WTC11 (cell line): ENCODE measurements around the gene ZNF516.

Experiments used
- CBFB ChIP-seq: sonication (generic); formaldehyde crosslinking; IDR thresholded peaks from 2 replicates; pipeline ENCODE4 v1.8.1; 2022; ENCODE audit warnings: mild to moderate bottlenecking, low read depth, missing genetic modification reagents
- CTCF ChIP-seq: fragments of 200-600 bp; IDR thresholded peaks from 2 replicates; pipeline ENCODE4 v1.8.0; 2022; ENCODE audit warnings: antibody characterized with exemption
- HMGXB4 ChIP-seq: sonication (generic); formaldehyde crosslinking; IDR thresholded peaks from 2 replicates; pipeline ENCODE4 v1.8.1; 2023; ENCODE audit warnings: mild to moderate bottlenecking, moderate library complexity, missing genetic modification reagents
- JUN ChIP-seq: sonication (generic); formaldehyde crosslinking; IDR thresholded peaks from 2 replicates; pipeline ENCODE4 v1.8.0; 2023; ENCODE audit warnings: mild to moderate bottlenecking, missing genetic modification reagents
- SP1 ChIP-seq: sonication (generic); formaldehyde crosslinking; conservative IDR thresholded peaks from 2 replicates; pipeline ENCODE4 v1.8.1; 2022; ENCODE audit warnings: missing genetic modification reagents
- ZNF423 ChIP-seq: fragments of 250-450 bp; sonication (Bioruptor Pico); IDR thresholded peaks from 2 replicates; pipeline ENCODE4 v2.1.2; 2022; ENCODE audit warnings: mild to moderate bottlenecking, moderate library complexity
- TF ChIP-seq, protein P1 (sequence below): fragments of 250-450 bp; sonication (Bioruptor Pico); IDR thresholded peaks from 2 replicates; pipeline ENCODE4 v2.1.2; 2022; ENCODE audit warnings: mild to moderate bottlenecking, moderate library complexity
- TF ChIP-seq, protein P2 (sequence below): sonication (generic); formaldehyde crosslinking; IDR thresholded peaks from 2 replicates; pipeline ENCODE4 v1.8.1; 2022; ENCODE audit warnings: low read depth, missing genetic modification reagents, borderline replicate concordance
- TF ChIP-seq, protein P3 (sequence below): sonication (generic); formaldehyde crosslinking; IDR thresholded peaks from 2 replicates; pipeline ENCODE4 v1.8.0; 2022; ENCODE audit warnings: mild to moderate bottlenecking, missing genetic modification reagents

DNA sequence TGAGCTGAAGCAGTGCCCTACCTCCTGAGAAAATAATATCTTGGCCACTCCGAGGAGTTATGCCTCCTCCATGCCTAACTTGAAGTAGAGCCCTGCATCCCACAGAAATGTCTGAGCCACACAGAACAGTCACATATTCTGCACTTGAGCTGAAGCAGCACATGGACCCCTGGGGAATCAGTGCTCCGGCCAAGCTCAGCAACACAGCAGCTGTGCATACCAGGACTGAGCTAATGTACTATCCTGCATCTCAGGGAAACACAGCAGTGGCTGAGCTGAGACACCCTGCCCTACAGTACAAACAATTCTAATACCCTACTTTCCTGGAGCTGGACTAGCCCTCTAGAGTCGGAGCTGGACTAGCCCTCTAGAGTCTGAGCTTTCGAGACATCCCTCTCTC is 166.9 kb downstream of the ZNF516 start:
- TF ChIP-seq CTCF (no peak), CBFB (CRISPR knock-in tag) (no peak), HMGXB4 (CRISPR knock-in tag) (no peak), SP1 (no peak), JUN (CRISPR knock-in tag) (no peak), ZNF423 (CRISPR knock-in tag) (no peak)
- TF ChIP-seq, protein P1, sequence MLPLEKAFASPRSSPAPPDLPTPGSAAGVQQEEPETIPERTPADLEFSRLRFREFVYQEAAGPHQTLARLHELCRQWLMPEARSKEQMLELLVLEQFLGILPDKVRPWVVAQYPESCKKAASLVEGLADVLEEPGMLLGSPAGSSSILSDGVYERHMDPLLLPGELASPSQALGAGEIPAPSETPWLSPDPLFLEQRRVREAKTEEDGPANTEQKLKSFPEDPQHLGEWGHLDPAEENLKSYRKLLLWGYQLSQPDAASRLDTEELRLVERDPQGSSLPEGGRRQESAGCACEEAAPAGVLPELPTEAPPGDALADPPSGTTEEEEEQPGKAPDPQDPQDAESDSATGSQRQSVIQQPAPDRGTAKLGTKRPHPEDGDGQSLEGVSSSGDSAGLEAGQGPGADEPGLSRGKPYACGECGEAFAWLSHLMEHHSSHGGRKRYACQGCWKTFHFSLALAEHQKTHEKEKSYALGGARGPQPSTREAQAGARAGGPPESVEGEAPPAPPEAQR: no peak
- TF ChIP-seq, protein P2, sequence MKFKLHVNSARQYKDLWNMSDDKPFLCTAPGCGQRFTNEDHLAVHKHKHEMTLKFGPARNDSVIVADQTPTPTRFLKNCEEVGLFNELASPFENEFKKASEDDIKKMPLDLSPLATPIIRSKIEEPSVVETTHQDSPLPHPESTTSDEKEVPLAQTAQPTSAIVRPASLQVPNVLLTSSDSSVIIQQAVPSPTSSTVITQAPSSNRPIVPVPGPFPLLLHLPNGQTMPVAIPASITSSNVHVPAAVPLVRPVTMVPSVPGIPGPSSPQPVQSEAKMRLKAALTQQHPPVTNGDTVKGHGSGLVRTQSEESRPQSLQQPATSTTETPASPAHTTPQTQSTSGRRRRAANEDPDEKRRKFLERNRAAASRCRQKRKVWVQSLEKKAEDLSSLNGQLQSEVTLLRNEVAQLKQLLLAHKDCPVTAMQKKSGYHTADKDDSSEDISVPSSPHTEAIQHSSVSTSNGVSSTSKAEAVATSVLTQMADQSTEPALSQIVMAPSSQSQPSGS (CRISPR knock-in tag): no peak
- TF ChIP-seq, protein P3, sequence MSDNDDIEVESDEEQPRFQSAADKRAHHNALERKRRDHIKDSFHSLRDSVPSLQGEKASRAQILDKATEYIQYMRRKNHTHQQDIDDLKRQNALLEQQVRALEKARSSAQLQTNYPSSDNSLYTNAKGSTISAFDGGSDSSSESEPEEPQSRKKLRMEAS (CRISPR knock-in tag): no peak
